Renal cortex interstitium (tissue), 11 donors: ENCODE data around the gene PRXL2C. TPM values are rescaled to one million over a fixed set of nuclear protein-coding genes. Genes with fewer than 3 reads are reported as not detected.
"Not testable (repeated sequence)": the region's sequence is repeated elsewhere in the genome, so short reads cannot be mapped to it uniquely, and the experiment has no call there.

Source experiments
- DNase-seq, 11 donors: peaks; one replicate each; pipeline ENCODE4 v3.0.0-alpha.2; 2013; ENCODE audit warnings: low read depth in 9 of 11, low spot score in 4 of 11; ENCODE audit errors: extremely low read depth in 1 of 11
- polyA plus RNA-seq, 3 donors: library from polyadenylated mRNA; unstranded; fragments of 120-200 nt; gene quantifications; one replicate each; pipeline ENCODE4 v1.2.1, GENCODE V29; 2013; ENCODE audit not compliant: insufficient read length in 3 of 3

PRXL2C gene
- polyA plus RNA-seq, 3 donors = 5.6 to 7.5 (median 6.3) TPM

DNA sequence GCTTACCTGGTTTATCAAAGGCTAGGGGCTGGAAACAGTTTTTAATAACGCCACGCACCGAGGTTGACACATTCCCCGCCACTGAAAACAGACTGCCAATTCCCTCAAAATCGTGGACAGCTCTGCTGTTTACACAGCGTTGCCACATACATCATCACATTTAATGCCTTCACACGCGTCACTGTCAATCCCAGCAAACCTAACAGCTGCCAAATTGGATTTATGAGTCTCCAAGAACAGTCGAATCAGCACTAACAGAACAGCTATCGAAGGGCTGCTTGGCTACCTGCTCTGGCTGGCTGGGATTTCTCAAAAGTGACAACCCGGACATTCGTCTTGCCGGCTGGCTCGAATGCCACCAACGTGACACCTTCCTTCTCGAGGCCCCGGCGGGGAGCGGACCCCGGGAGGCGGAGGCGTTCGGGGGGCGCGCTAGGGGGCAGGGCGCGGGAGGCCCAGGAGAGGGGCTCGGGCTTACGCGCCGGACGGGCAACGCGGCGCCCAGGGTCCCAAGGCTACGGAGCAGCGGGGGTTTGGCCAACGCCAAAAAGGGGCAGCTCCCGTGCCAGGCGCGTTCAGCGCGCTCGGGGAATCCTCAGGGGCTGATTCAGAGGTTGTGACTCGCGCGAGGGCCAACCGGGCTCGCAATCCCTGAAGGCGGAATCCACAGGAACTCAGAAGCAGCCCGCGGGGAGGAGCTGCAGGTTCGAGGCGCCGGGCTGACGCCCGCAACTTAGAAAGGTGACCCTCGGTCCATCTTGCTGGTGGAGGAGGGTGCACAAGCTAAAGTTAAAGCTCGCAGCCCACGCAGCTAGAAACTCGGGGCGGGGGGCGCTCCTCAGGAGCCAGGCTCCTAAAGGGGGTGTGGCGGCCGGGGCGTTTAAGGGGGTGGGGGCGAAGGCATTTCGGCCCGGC, 36.7 kb downstream of the PRXL2C start:
- DNase-seq = no peak

DNA sequence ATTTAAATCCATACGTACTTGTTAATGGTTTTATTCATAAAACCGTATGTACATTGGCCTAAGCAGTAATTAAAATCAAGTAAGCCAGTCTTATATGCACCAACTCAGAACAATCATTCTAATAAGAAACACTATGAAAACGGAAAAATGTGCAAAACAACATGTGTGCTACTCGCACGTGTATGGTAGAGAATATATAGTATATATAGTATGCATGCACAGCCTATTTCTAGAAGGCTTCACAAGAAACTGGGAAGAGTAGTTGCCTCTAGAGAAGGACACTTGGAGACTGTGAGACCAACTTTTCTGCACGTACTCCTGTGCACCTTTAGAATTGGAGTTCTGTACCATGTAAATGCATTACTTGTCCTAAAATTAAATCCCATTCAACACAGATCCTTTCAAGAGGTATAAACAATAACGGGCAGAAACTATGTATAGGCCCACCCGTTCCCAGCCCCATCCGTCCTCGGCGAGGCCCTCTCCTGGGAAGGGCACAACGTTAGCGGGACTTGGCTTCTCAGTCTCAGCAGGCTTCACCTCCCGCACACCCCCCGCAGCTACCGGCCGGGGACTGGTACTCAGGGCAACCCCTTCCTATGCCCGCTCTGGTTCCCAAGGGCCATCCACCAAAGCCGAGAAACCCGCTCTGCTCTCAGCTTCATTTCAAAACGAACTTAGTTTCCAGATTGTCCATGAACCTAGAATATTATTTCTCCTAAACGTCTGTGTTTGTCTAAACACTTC, 37.5 kb downstream of the PRXL2C start:
- DNase-seq = no peak

DNA sequence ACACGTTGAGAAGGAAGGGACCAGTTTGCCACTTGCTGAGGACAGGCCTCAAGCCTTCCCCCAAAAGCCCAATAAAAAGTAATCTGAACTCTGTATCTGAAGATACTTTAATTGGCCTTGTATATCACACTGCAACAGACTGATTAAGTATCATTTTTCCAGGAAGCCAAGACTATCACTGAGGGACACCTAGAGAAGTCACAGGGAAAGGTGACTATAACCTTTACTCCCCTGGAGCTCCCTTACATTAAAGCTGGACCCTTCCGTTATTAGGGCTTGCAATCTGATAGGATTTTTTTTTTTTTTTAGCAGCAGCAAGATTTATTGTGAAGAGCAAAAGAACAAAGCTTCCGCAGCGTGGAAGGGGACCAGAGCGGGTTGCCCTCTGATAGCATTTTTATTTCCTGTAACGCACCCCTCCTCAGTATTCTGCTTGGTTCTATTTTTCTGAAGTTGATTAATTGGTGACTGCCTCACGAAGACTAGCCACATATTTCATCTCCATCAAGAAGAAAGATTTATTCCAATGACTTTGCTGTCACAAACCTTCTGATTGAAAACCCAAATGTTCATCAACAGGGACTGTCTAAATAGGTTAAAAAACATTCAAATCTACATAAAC, 38.2 kb downstream of the PRXL2C start:
- no peak for DNase-seq

DNA sequence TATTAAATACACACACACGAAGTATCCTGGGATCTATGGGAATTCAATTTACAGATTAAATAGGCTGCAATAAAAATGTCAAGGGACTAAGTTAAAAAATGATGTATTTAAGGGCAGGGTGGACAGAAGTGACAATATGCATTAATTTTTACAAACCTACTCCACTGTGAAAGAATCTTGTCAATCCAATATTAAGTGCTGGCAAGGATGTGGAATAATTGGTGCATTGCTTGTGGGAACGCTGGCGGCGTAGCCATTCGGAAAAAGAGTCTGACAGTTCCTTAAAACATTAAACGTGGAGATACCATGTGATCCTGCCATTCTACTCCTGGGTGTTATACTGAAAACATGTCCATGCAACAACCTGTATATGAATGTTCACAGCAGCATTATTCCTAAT, 39.7 kb downstream of the PRXL2C start:
- DNase-seq = no peak

DNA sequence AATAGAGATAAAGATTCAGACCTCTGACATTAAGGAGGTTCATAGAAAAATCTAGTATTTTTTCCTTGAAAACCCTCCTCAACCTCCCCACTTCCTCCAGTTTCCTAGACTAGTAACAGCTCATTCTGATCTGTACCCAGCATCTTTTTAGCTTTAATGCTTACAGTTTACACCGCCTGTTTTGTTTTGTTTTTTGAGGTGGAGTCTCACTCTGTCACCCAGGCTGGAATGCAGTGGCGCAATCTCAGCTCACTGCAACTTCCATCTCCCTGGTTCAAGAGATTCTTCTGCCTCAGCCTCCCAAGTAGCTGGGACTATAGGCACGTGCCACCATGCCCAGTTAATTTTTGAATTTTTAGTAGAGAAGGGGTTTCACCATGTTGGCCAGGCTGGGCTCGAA, 40.5 kb downstream of the PRXL2C start:
- not testable (repeated sequence) for DNase-seq

DNA sequence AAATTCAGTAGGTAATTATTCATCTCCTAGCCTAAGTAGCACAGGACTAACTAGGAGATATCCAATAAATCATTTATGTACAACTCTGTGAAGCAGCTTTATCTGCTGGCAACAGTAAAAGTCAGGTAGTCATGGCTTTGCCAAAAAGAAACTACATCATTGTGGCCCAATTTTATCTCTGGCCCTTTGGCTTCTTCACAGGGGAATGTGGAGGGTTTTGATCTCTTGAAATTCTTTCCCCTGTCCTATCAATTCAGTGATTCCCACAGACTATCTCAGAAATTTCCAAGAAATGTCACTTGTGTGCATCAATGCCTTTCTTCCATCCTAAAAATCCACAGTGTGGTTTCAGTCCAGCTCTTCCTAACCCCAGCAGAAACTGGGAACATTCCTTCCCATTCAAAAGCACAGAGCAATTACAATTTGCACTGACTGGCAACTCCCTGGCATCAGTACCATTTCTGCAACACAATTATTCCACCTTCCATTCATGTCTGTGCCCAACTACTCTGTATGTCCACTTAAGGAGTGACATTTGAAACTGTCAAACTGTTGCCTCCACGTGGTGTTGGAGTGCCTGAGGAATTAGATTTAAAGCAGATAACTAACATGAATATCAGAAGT, 42.0 kb downstream of the PRXL2C start:
- no peak for DNase-seq

DNA sequence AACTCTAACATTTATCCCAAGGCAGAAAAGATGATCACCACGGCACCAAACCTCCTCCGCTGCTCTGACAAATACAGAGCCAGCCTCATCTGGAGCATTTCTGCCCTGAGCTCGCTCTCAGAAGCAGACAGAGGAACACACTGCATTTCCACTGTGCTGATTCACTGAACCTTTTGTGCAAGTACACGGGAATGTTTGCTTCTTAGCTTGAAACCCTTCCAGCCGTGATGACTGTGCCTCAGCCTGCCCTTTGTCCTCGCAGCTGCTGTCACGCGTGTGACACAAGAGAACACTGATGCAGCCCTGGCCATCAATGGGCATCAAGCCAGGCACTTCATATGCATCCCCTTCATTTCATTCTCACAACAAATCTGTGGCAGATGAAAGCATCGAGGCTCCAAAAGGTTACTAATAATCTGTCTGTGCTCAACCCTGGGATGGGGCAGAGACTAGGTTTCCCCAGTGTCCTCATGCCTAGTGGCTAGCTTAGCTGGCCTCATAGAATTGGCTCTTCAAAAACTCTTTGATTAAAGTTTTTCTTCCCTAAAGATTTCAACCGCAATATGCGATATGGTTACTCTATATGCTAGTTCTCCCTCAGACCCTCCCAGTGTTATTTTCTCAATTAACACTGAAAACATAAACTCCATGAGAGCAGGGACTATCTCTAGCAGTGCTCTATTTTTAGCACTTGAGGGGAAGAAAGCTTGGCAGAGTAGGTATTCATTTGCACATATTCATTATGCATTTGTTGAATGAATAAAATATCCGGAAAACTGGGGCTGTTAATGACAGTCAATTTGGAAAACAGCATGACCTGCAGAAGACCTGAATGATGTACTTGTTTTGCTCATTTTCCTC, 42.8 kb downstream of the PRXL2C start:
- DNase-seq = no peak

DNA sequence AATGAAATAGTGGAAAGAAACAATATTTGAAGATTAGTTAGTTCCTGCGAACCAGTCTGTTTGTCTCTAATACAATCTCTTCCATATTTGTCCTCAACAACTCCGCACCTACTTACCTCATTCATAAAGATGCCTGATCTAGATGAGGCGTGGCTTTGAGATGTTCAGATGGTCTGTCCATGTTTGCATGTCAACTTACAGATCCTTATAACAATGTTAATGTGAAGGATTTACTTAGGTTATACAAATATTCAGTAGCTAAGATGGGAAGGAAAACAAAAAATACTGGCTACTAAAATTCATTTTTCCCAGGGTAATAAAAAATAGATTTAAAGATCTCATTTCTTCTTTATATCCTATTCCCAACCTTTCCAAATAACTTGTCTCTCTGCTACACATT, 43.8 kb downstream of the PRXL2C start:
- DNase-seq = no peak

DNA sequence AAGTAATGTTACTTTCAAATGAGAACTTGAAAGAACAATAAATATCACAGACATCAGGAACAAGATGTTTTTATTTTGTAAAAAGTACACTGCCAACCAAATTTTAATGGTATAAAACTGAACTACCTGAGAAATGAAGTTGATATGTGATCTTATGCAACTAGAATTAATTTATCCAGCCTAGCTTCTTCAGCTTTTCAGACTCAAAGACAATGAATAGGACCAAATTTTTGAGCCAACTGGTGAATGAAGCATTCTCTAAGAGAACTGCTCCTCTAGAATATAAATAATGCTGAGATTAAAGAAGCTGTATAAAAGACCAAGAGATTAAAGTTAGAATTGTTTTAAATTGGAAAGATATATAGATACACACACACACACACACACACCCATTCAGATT, 45.4 kb downstream of the PRXL2C start:
- DNase-seq = no peak

DNA sequence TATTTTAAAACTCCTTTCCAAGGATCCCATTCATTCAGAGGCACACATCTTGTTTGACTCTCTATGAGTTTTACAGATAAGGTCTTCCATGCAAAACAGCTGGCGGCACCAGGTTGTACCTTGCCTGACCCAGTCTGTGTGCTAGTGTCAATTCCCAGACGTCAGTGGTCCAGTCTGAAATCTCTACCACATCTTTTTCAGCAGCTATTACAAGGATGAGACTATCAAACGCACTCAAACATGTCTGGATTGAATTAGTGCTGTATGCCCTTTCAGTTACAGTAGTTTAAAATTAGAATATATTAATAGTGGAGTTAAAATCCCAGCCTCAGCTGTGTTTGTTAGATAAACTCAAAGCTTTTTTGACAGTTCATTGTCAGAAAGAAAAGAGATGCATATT, 47.1 kb downstream of the PRXL2C start:
- no peak for DNase-seq

DNA sequence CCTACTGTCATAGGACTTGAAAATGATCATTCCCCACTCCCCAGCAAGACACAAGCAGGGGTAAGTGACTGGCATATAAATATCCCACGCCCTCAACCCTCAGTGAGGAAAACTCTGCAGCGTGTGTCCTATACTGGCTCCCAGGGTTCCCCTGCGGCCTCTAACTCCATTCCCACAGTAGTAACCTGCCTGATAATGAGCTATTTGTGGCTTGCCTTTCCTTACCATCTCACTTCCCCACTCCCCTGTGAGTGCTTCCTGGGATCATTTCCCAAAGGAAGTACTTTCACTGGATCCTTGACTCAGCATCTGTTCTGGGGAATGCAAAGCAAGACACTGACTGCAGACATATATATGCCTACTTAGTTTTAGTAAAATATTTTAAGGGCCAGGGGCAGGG, 49.8 kb downstream of the PRXL2C start:
- no peak for DNase-seq

DNA sequence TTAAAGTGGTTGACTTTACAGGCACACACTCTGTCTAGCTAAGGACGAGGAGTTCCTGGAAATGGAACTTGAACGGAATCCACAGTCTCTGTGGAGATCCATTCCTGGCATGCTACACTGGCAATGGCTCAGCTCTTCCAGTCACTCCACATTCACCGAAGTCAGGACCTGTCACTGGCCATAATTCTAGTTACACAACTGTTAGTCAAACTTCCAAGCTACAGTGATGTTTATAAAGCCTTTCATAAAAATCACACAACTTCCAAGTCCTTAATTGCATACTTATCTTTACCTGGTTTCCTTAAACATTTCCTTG, 51.2 kb downstream of the PRXL2C start:
- no peak for DNase-seq

DNA sequence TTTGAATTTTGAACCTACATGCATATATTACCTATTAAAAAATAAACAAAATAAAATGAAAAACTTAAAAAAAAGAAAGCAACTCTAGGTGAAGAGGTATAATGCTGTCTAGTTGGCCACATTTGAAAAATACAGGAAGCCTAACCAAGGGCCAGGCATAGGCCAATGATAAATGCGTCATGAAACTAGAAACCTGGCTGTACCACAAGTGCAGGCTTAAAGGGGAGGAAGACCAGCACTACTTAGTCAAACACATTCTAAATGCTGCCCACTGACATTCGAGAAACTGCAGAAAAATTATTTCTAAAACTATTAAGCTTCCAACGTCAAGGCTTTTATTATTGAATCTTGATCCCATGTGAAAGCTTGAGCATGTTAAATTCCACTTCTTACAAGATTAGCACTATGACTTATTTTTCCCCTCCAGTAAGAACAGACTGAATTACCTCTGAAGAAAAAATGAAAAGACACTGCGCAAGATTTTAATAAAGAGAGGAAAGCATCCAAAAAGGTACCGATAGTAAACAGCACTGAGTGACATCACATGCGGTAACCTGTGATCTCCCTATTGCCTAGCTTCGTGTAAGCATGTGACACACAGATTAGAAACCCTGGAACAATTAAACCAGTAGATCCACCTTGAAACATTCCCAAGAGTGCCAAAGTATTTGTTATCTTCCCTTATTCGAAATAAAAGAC, 51.7 kb downstream of the PRXL2C start:
- DNase-seq = no peak

DNA sequence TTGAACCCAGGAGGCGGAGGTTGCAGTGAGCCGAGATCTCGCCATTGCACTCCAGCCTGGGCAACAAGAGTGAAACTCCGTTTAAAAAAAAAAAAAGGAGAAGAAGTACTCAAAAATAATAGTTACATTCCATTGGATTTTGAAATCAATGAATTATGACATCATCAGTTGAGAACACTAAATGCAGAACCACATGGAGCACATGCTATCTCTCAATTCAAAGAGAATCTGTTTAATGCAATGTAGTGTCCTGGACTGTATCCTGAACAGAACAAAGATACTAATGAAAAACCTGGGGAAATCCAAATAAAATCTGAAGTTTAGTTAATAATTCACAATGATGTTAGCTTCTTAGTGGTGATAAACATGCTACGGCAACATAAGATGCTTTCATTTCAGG, 55.8 kb downstream of the PRXL2C start:
- DNase-seq = no peak

DNA sequence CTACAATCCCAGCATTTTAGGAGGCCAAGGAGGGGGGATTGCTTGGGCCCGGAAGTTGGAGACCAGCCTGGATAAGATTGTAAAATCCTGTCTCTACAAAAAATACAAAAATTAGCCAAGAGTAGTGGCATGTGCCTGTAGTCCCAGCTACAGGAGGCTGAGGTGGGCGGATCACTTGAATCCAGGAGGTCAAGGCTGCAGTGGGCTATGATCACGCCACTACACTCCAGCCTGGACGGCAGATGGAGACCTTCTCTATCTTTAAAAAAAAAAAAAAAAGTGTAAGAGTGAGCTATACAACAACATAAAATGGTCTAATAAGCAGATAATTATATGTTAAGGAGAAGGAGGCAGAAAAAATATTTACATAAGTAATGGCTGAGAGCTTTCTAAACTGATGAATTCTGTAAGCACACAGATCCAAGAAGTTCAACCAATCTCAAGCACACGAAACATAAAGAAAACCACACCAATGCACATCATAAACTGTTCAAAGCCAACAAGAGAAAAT, 58.5 kb downstream of the PRXL2C start:
- no peak for DNase-seq
